ENCODE measurements around the gene IDH3B. TPM values are rescaled to one million over a fixed set of nuclear protein-coding genes. Genes with fewer than 3 reads are reported as not detected.

IDH3B gene
- total and polyA plus RNA-seq, 9 of the 15 experiments (the other 6 are each of a cell fraction or from before 2014, with no cell fraction given) = 91.7 to 224 (median 155) TPM

GRCh38 chr20:2713285-2713684 lies 49.3 kb upstream of the IDH3B start (continued):
- TF ChIP-seq, protein P1, sequence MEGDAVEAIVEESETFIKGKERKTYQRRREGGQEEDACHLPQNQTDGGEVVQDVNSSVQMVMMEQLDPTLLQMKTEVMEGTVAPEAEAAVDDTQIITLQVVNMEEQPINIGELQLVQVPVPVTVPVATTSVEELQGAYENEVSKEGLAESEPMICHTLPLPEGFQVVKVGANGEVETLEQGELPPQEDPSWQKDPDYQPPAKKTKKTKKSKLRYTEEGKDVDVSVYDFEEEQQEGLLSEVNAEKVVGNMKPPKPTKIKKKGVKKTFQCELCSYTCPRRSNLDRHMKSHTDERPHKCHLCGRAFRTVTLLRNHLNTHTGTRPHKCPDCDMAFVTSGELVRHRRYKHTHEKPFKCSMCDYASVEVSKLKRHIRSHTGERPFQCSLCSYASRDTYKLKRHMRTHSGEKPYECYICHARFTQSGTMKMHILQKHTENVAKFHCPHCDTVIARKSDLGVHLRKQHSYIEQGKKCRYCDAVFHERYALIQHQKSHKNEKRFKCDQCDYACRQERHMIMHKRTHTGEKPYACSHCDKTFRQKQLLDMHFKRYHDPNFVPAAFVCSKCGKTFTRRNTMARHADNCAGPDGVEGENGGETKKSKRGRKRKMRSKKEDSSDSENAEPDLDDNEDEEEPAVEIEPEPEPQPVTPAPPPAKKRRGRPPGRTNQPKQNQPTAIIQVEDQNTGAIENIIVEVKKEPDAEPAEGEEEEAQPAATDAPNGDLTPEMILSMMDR (IDR thresholded peaks at IDR 0.05 in 2 of 3, conservative IDR thresholded peaks at IDR 0.05 in 1 of 3; ENCODE audit: insufficient read depth in 2 of 3, low read depth in 1 of 3, low read length in 3 of 3) = peak; percentile 37 to 56 (median 55); a peak in 5 of 6 replicates
- TF ChIP-seq, protein P2, sequence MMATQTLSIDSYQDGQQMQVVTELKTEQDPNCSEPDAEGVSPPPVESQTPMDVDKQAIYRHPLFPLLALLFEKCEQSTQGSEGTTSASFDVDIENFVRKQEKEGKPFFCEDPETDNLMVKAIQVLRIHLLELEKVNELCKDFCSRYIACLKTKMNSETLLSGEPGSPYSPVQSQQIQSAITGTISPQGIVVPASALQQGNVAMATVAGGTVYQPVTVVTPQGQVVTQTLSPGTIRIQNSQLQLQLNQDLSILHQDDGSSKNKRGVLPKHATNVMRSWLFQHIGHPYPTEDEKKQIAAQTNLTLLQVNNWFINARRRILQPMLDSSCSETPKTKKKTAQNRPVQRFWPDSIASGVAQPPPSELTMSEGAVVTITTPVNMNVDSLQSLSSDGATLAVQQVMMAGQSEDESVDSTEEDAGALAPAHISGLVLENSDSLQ (IDR thresholded peaks at IDR 0.05) = peak; percentile 83
- TF ChIP-seq, protein P3, sequence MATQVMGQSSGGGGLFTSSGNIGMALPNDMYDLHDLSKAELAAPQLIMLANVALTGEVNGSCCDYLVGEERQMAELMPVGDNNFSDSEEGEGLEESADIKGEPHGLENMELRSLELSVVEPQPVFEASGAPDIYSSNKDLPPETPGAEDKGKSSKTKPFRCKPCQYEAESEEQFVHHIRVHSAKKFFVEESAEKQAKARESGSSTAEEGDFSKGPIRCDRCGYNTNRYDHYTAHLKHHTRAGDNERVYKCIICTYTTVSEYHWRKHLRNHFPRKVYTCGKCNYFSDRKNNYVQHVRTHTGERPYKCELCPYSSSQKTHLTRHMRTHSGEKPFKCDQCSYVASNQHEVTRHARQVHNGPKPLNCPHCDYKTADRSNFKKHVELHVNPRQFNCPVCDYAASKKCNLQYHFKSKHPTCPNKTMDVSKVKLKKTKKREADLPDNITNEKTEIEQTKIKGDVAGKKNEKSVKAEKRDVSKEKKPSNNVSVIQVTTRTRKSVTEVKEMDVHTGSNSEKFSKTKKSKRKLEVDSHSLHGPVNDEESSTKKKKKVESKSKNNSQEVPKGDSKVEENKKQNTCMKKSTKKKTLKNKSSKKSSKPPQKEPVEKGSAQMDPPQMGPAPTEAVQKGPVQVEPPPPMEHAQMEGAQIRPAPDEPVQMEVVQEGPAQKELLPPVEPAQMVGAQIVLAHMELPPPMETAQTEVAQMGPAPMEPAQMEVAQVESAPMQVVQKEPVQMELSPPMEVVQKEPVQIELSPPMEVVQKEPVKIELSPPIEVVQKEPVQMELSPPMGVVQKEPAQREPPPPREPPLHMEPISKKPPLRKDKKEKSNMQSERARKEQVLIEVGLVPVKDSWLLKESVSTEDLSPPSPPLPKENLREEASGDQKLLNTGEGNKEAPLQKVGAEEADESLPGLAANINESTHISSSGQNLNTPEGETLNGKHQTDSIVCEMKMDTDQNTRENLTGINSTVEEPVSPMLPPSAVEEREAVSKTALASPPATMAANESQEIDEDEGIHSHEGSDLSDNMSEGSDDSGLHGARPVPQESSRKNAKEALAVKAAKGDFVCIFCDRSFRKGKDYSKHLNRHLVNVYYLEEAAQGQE (IDR thresholded peaks at IDR 0.05; ENCODE audit: borderline replicate concordance) = peak; percentile 25; the same call in 1 of the 2 replicates
- TF ChIP-seq, protein P3 (CRISPR knock-in tag; IDR thresholded peaks at IDR 0.05; ENCODE audit: low read depth) = no peak
- TF ChIP-seq RAD21 (CRISPR knock-in tag; conservative IDR thresholded peaks at IDR 0.05 in 1 of 2, IDR thresholded peaks at IDR 0.05 in 1 of 2) = peak; percentile 17 to 68; a peak in 2 of 4 replicates

Data from K562 (cell line).